Calu3 (cell line): ENCODE results near the gene MMP20. TPM values are rescaled to one million over a fixed set of nuclear protein-coding genes. Genes with fewer than 3 reads are reported as not detected.

Experiments used
- BruUV-seq: library from RNA; stranded (reverse); fragments of 400-500 nt; replicated peaks from 2 replicates; lab custom pipeline; 2021; lab: Mats Ljungman, UMichigan
- CTCF ChIA-PET: fragments of 300-600 bp; sonication (Branson Sonifier 250); formaldehyde crosslinking; loops from one replicate; lab custom pipeline; 2022; ENCODE audit warnings: antibody characterized with exemption; lab: Charles Lee
- DNase-seq: peaks from one replicate; pipeline ENCODE4 v3.0.0; 2022
- H3K27ac Mint-ChIP-seq: one replicate; pipeline ENCODE4 v1.8.0; 2022; ENCODE audit warnings: mixed read lengths; ENCODE audit not compliant: unreplicated experiment
- H3K27me3 Mint-ChIP-seq: one replicate; pipeline ENCODE4 v1.8.0; 2022; ENCODE audit warnings: mixed read lengths; ENCODE audit not compliant: unreplicated experiment
- H3K36me3 Mint-ChIP-seq: one replicate; pipeline ENCODE4 v1.8.0; 2022; ENCODE audit warnings: mild to moderate bottlenecking, moderate library complexity, mixed read lengths; ENCODE audit not compliant: insufficient read depth, unreplicated experiment
- H3K4me1 Mint-ChIP-seq: one replicate; pipeline ENCODE4 v1.8.0; 2022; ENCODE audit warnings: mild to moderate bottlenecking, low read depth, mixed read lengths; ENCODE audit not compliant: unreplicated experiment
- H3K4me3 Mint-ChIP-seq: one replicate; pipeline ENCODE4 v1.8.0; 2022; ENCODE audit warnings: mild to moderate bottlenecking, low read depth, moderate library complexity, mixed read lengths; ENCODE audit not compliant: unreplicated experiment
- H3K9me3 Mint-ChIP-seq: one replicate; pipeline ENCODE4 v1.8.0; 2022; ENCODE audit warnings: low read depth, mixed read lengths; ENCODE audit not compliant: unreplicated experiment
- intact Hi-C: fragments of 100-400 bp; cut with micrococcal nuclease; formaldehyde crosslinking; loops from one replicate; pipeline ENCODE4 v1.10.0; 2022; ENCODE audit not compliant: unreplicated experiment
- total RNA-seq: library from RNA; stranded (reverse); gene quantifications from 2 replicates; pipeline ENCODE4 v1.2.3, GENCODE V29; 2022
- TF ChIP-seq, protein P1 (sequence below): fragments of 200-600 bp; IDR thresholded peaks from one replicate; pipeline ENCODE4 v1.8.0; 2022; ENCODE audit warnings: antibody characterized with exemption; ENCODE audit not compliant: unreplicated experiment

Gene MMP20
- total RNA-seq, 1 experiment from 2014 or later = not detected

DNA sequence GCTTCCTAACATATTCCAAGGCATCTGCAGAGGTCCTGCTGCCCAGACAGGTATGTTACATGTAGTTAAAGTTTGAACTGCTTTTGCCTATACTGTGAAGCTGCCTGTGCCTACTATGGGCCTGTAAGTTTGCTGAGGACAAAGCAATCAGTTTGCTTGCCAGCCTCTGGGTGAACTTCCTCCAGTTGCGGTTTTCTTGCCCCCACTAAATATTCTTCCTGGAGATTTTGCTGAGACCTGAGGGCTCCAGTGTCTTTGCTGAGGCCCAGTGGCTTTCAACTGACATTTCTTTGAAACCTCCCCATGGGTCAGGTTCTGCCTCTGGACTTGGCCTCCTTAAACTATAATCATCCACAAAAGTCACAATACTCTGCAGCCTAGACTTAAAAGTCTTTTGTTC is 29.6 kb upstream of the MMP20 start:
- no peaks in the 10 kb centered on the region for H3K4me1 Mint-ChIP-seq
- BruUV-seq = no TSS peak
- H3K27me3 Mint-ChIP-seq = no peaks in the 10 kb centered on the region
- H3K4me3 Mint-ChIP-seq = no peak overlapping the region
- H3K27ac Mint-ChIP-seq = no peak overlapping the region
- intact Hi-C loops = no loop called here
- TF ChIP-seq, protein P1, sequence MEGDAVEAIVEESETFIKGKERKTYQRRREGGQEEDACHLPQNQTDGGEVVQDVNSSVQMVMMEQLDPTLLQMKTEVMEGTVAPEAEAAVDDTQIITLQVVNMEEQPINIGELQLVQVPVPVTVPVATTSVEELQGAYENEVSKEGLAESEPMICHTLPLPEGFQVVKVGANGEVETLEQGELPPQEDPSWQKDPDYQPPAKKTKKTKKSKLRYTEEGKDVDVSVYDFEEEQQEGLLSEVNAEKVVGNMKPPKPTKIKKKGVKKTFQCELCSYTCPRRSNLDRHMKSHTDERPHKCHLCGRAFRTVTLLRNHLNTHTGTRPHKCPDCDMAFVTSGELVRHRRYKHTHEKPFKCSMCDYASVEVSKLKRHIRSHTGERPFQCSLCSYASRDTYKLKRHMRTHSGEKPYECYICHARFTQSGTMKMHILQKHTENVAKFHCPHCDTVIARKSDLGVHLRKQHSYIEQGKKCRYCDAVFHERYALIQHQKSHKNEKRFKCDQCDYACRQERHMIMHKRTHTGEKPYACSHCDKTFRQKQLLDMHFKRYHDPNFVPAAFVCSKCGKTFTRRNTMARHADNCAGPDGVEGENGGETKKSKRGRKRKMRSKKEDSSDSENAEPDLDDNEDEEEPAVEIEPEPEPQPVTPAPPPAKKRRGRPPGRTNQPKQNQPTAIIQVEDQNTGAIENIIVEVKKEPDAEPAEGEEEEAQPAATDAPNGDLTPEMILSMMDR = no peak
- H3K9me3 Mint-ChIP-seq = peaks cover 3% of the 10 kb centered on the region
- peaks cover 5% of the 10 kb centered on the region for H3K36me3 Mint-ChIP-seq
- CTCF ChIA-PET = no interaction called here
- no peak for DNase-seq

DNA sequence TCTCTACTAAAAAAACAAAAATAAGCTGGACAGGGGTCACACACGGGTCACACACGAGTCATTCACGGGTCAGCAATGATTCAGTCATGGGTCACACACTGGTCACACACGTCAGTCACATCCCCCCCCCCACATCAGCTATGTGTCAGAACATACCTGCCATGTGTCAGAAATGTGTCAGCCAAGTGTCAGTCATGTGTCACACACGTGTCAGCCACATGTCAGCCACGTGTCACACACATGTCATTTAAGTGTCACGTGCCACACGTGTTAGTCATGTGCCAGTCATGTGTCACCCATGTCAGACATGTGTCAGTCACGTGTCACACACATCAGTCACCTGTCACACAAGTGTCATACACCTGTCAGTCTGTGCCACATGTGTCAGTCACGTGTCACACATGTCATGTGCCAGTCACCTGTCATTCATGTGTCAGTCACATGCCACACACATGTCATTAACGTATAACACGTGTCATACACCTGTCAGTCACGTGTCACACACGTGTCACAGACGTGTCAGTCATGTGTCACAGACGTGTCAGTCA is 28.7 kb upstream of the MMP20 start:
- peaks cover 3% of the 10 kb centered on the region for H3K9me3 Mint-ChIP-seq
- CTCF ChIA-PET = interaction anchor here (0.9 kb wide), 1 partner anchor 53 kb away, joined by 4 read pairs; no protein-coding TSS in a partner anchor
- H3K27me3 Mint-ChIP-seq = no peaks in the 10 kb centered on the region
- no peak for DNase-seq
- no peaks in the 10 kb centered on the region for H3K4me1 Mint-ChIP-seq
- BruUV-seq = no TSS peak
- intact Hi-C loops = no loop called here
- H3K4me3 Mint-ChIP-seq = no peak overlapping the region
- no peak overlapping the region for H3K27ac Mint-ChIP-seq
- TF ChIP-seq, protein P1 = no peak
- H3K36me3 Mint-ChIP-seq = peaks cover 5% of the 10 kb centered on the region

DNA sequence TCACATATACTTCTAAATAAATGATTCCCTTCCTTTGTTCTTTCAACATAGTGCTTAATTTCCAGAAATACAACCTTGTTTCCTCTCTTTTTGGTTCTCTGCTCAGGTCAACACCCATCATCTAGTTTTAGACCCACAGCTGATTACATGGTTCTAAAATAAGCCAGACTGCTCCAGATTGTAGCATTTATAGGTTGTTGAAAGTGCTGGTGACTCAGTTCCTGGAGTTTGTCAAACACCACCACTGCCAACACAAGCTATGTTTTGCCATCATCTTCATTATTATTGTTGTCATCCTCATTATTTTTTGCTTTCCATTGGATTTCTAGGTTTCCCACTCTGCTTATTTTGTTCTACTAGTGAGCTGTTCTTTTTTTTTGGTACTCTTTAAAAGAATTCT is 22.3 kb upstream of the MMP20 start:
- CTCF ChIA-PET = no interaction called here
- H3K4me1 Mint-ChIP-seq = peaks cover 8% of the 10 kb centered on the region
- intact Hi-C loops = no loop called here
- no peak for DNase-seq
- no peak overlapping the region for H3K27ac Mint-ChIP-seq
- no peaks in the 10 kb centered on the region for H3K36me3 Mint-ChIP-seq
- TF ChIP-seq, protein P1 = no peak
- no TSS peak for BruUV-seq
- no peak overlapping the region for H3K4me3 Mint-ChIP-seq
- no peaks in the 10 kb centered on the region for H3K27me3 Mint-ChIP-seq
- no peaks in the 10 kb centered on the region for H3K9me3 Mint-ChIP-seq

DNA sequence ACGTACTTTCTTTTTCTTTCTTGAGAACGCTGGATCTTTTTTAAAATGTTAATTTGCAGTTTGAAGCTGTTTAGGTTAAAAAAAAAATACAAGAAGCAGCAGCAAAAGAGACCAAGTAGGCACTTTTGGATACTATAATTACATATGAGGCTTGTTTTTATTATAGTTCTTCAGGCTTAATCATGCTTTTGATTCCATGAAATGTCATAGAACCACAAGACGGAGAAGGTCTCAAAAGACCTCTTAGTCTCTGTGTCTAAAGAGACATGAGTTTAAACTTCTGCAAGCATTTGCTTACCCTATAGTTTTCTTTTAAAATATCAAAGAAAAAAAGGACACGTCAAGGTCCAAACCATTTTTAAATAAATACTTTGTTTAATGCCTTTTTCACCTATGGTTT is 18.8 kb upstream of the MMP20 start:
- Mint-ChIP-seq H3K27me3 (no peaks in the 10 kb centered on the region), H3K27ac (no peak overlapping the region), H3K4me3 (no peak overlapping the region), H3K9me3 (no peaks in the 10 kb centered on the region), H3K36me3 (no peaks in the 10 kb centered on the region), H3K4me1 (peaks cover 23% of the 10 kb centered on the region)
- TF ChIP-seq, protein P1 = no peak
- intact Hi-C loops = no loop called here
- no peak for DNase-seq
- CTCF ChIA-PET = interaction anchor here (0.9 kb wide), 1 partner anchor 9 kb away, joined by 3 read pairs; no protein-coding TSS in a partner anchor
- no TSS peak for BruUV-seq
